ENCODE results near the gene KRTAP10-9. TPM values are rescaled to one million over a fixed set of nuclear protein-coding genes. Genes with fewer than 3 reads are reported as not detected.
"Not testable (repeated sequence)": the region's sequence is repeated elsewhere in the genome, so short reads cannot be mapped to it uniquely, and the experiment has no call there.

Gene KRTAP10-9
- total RNA-seq: not detected
- long read RNA-seq: 0 reads

DNA sequence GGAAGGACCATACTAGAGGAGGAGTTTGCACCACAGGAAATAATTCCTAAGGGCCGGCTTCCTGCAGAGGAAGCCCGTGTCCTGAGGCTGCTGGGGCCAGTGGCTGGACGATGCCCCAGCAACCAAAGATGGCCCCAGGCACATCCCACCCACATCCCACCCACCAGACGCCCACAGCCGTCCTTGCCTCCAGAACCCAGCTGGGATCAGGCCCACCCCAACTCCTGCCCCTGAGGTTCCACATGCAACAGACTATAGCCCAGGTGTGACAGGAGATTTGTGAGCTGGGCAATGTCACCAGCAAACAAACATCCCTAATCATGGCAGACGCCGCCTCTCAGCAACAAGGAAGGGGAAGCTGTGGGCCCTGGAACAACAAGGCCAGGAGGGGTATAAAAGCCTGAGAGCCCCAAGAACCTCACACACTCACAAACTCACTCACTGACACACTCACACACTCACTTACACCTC lies at the start of gene KRTAP10-9:
Gene KRTAP10-9 (plus strand): TSS at position 421 of the 471 bp plus-strand sequence. CDS start 79 bp downstream, outside the sequence.
- DNase-seq: no peak
- no peak for ATAC-seq
- intact Hi-C loops (cut with micrococcal nuclease): no loop called here

- no peak for DNase-seq
- ATAC-seq: no peak
- intact Hi-C loops (cut with micrococcal nuclease): no loop called here
Measured at GRCh38 chr21:44578371-44579055, 48.4 kb upstream of the KRTAP10-9 start.

DNA sequence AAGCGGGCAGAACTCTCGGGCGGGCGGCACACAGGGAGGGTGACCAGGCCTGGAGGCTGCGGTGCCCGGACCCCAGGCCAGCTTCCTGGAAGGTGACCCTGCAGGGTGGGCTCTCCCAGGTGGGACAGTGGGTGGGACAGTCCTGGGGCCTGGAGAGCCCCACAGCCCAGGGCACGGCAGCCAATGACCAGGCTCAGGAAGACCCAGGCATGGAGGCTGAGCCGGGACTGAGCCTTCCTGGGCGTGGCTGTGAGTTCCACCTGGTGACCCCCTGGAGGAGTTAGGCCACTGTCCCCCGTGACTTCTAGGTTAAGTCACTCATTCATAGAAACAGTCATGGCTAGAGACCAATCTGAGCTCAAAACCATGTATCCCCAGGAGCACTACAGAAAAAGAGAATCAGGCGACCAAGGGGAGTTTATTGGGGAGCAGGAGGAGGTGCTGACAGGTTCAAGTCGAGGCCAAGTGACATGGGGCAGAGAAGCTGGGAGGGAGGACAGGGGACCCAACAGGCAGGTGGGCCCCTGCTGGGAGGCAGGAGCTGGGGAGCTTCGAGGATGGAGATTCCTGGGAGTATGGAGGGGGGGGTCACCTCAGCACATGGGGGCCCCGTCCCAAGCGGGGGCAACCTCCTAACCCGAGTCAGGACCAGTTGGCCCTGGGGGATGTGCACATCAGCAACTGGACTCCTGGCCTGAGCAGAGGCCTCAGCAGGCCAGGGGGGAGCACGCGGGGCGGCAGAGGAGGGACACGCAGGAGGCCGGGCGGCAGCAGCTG lies 47.6 kb upstream of the KRTAP10-9 start:
- intact Hi-C loops (cut with micrococcal nuclease): no loop called here
- DNase-seq: no peak
- ATAC-seq: no peak

GRCh38 chr21:44579833-44580144 lies 47.1 kb upstream of the KRTAP10-9 start:
- no peak for DNase-seq
- ATAC-seq: no peak
- intact Hi-C loops (cut with micrococcal nuclease): no loop called here

DNA sequence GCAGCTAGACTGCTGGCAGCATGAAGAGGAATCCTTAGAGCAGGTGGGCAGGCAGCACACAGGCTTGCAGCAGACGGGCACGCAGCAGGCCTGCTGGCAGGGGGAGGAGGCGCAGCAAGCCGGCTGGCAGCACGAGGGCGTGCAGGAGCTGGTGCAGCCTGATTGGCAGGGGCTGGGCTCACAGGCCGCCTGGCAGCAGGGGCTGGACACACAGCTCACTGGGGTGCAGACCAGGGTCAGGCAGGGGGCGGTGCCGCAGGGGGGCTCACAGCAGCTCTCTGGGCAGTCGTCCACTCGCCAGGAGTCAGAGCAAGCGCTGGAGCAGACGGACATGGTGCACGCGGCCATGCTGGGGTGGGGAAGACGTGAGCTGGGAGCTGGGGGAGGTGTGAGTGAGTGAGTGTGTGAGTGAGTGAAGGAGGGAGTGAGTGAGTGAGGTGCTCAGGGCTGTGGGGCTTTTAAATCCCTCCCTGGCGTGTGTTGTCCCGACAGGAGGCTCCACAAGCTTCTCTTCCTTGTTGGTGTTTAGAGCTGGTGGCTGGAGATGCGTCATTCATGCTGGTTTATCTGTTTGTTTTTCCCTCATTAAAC lies 46.6 kb upstream of the KRTAP10-9 start, which contains the start of gene KRTAP10-5:
Gene KRTAP10-5 (minus strand): TSS at position 374 of the 591 bp plus-strand sequence. CDS start 26 bp downstream, at position 348.
- intact Hi-C loops (cut with micrococcal nuclease): not testable (repeated sequence)
- peak; percentile 43 for ATAC-seq
- peak; percentile 47 for DNase-seq

DNA sequence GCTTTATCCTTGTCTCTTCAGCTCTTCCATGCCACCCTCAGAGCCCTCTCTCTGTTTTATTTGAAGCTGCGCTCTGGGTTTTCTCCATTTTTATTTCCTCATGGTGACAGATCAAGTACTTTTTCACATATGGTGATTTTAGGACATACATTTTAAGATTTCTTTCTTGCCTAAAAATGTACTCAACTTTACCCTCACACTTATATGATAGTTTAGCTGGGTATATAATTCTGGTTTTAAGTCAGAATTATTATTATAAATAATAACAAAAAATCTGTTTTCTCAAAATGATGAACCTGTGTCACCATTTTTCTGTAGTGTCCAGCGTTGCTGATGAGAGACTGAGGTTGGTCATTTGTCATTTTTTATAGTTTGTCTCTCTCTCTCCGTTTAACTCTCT lies 45.7 kb upstream of the KRTAP10-9 start:
- intact Hi-C loops (cut with micrococcal nuclease): no loop called here
- DNase-seq: no peak

GRCh38 chr21:44582055-44582454 lies 44.8 kb upstream of the KRTAP10-9 start:
- ATAC-seq (no peak), DNase-seq (no peak)
- intact Hi-C loops (cut with micrococcal nuclease): no loop called here

More for the DNA sequence above, 45.7 kb upstream of the KRTAP10-9 start:
- ATAC-seq: no peak

GRCh38 chr21:44583089-44583799 lies 43.6 kb upstream of the KRTAP10-9 start:
- DNase-seq (peak; percentile 58), ATAC-seq (peak; percentile 84)
- intact Hi-C loops (cut with micrococcal nuclease): no loop called here

DNA sequence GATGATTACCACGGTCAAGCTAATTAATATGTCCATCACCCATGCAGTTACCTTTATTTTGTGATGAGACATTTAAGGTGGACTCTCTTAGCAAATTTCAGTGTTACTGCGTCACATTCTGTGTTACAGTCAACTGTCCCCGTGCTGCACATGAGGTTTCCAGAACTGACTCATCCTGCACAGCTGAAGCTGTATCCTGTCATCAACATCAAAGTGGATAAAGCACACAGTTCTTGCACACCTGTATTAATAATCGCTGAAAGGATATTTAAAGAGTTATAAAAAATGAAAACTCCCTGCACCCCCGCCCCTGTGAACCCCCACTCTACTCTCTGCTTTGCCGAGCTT lies 43.1 kb upstream of the KRTAP10-9 start:
- intact Hi-C loops (cut with micrococcal nuclease): no loop called here
- no peak for ATAC-seq
- no peak for DNase-seq

DNA sequence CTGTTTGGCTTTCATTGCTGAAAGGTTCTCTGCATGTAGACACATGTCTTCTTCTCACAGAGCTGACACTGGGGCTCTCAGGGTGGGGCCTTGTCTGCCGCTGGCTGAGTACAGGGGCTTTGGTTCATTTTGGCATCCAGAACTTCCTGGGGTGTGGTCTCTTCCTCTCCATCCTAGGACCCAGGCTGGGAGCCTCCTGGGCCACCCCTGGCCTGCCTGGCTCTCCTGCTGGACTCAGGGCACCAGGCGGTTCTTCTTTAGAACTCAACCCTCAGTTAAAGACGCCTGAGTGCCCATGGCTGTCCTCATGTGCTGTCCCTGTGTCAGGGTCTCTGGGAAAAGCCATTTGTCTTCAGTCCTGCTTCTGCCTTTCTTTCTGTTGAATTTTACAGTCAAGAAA lies 41.0 kb upstream of the KRTAP10-9 start:
- ATAC-seq: no peak
- intact Hi-C loops (cut with micrococcal nuclease): no loop called here
- DNase-seq: no peak

DNA sequence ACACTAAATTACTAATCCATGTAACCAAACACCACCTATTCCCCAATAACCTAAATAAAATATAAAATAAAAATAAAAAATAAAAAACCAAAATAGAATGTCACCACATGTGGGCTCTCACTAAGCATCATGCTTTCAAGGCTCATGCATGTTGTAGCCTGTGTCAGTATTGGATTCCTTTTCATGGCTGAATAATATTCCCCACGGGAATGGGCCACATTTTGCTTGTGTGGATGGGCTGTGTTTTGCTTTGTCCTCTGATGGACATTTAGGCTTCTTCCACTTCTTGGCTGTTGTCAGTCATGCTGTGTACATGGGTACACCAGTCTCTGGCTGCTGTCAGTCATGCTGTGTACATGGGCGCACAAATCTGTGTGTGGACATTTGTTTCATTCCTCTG lies 37.8 kb upstream of the KRTAP10-9 start:
- DNase-seq: no peak
- ATAC-seq: no peak
- intact Hi-C loops (cut with micrococcal nuclease): no loop called here

DNA sequence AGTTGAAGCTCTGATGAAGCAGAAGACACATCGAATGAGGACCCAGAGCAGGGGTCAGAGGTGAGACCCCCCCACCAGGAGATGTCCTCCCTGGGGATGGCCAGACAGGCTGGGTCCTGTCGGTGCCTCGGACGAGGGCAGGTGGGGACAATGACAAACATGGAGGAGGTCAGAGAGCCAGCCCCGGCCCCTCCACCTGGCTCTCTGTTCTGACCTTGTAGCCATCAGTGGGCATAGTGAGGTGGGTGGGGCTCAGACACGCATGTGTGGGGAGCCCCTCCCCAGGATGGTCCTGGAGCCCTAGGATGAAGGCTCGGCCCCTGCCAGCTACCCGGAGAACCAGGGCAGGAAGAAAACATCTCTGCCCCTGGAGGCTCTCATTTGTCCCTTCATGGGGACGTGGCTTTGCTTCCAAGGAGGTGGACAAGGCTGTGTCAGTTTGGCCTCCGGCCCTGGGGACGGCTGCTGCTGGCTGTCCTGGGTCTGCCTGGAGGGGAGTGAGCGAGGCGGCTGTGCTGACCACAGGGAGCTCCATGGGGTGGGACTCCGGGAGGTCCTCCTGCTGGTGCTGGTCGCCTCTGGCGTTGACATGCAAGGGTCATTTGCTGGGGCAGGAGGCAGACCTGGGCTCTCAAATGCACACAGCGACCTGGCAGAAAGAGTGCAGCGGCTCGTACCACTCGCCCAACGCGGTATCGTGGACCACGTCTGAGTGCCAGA lies 37.1 kb upstream of the KRTAP10-9 start:
- intact Hi-C loops (cut with micrococcal nuclease): no loop called here
- ATAC-seq (no peak), DNase-seq (no peak)

- intact Hi-C loops (cut with micrococcal nuclease): no loop called here
- ATAC-seq (no peak), DNase-seq (no peak)
Measured at GRCh38 chr21:44590311-44590721, 36.6 kb upstream of the KRTAP10-9 start.

- peak; percentile 12 for ATAC-seq
- DNase-seq; intact Hi-C loops (cut with micrococcal nuclease): not testable (repeated sequence)
Measured at GRCh38 chr21:44590897-44591800, 35.7 kb upstream of the KRTAP10-9 start.

- intact Hi-C loops (cut with micrococcal nuclease); DNase-seq: not testable (repeated sequence)
- ATAC-seq: peak; percentile 58
Measured at GRCh38 chr21:44591801-44592130, 35.1 kb upstream of the KRTAP10-9 start.

DNA sequence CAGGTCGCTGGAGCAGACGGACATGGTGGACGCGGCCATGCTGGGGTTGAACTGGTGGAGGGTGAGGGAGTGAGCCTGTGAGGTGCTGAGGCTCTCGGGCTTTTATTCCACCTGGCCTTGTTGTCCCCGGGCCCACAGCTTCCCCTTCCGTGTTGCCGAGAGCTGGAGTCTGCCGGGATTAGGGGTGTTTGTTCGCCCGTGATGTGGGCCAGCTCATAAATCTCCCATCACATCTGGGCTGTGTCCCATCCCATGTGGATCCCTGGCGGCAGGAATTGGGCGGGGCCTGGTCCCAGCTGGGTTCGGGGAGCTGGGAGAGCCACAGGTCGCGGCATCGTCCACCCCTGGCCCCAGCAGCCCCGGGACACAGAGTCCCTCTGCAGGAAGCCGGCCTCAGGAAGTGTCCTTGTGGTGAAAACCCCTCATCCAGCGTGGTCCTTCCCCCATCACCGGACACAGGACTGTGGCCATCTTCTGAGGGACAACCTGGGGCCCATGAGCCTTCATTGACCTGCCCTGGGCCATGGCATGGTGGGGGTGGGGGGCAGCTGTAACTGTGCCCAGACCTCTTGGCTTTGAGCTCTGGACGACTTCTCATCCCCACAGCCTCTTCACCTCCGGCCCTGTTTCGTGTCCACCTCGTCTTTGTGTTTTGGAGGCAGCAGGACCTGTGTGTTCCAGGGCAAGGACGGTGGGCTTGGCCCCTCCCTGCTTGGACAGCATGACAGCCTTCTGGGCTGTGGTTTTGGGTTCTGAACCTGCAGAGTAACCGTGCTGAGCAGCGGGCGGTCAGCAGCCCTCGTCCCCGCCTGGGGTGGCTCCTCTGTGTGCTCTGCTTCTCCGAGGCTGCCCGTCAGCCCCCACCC lies 34.2 kb upstream of the KRTAP10-9 start, which contains the start of gene KRTAP10-6:
Gene KRTAP10-6 (minus strand): TSS at position 60 of the 866 bp plus-strand sequence. CDS start 21 bp downstream, at position 39.
- intact Hi-C loops (cut with micrococcal nuclease): no loop called here
- peak; percentile 17 for ATAC-seq
- DNase-seq: no peak
